Measurements from ENCODE around the gene FXYD2. TPM values are rescaled to one million over a fixed set of nuclear protein-coding genes. Genes with fewer than 3 reads are reported as not detected.
A peak's percentile ranks its signal among the peaks of the same experiment; 100 is the strongest.

Gene FXYD2
- total RNA-seq, 3 donors from 2014 or later, result 1.2 to 9.1 (median 1.5) TPM

- ATAC-seq (no peak), DNase-seq (peak in 2 of 3 donors; percentile 16 to 35)
- Histone ChIP-seq H3K4me1 (ENCODE audit: low read depth) (no peaks in the 10 kb centered on the region), H3K9me3 (no peaks in the 10 kb centered on the region), H3K4me3 (no peak overlapping the region), H3K36me3 (ENCODE audit: low read depth) (no peaks in the 10 kb centered on the region)
- intact Hi-C loops (cut with DNase I, micrococcal nuclease), result loop anchor here in 1 of 2 donors (10.0 kb wide), 1 partner anchor 218 kb away; no protein-coding TSS in a partner anchor
- TF ChIP-seq, protein P1, sequence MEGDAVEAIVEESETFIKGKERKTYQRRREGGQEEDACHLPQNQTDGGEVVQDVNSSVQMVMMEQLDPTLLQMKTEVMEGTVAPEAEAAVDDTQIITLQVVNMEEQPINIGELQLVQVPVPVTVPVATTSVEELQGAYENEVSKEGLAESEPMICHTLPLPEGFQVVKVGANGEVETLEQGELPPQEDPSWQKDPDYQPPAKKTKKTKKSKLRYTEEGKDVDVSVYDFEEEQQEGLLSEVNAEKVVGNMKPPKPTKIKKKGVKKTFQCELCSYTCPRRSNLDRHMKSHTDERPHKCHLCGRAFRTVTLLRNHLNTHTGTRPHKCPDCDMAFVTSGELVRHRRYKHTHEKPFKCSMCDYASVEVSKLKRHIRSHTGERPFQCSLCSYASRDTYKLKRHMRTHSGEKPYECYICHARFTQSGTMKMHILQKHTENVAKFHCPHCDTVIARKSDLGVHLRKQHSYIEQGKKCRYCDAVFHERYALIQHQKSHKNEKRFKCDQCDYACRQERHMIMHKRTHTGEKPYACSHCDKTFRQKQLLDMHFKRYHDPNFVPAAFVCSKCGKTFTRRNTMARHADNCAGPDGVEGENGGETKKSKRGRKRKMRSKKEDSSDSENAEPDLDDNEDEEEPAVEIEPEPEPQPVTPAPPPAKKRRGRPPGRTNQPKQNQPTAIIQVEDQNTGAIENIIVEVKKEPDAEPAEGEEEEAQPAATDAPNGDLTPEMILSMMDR (IDR thresholded peaks at IDR 0.05), result no peak
These were observed 12.7 kb upstream of the FXYD2 start for GRCh38 chr11:117837070-117837776.

GRCh38 chr11:117836077-117836960 lies 11.8 kb upstream of the FXYD2 start:
- Histone ChIP-seq H3K9me3 (no peaks in the 10 kb centered on the region), H3K36me3 (ENCODE audit: low read depth) (no peaks in the 10 kb centered on the region), H3K4me3 (no peak overlapping the region), H3K4me1 (ENCODE audit: low read depth) (no peaks in the 10 kb centered on the region)
- ATAC-seq (no peak), DNase-seq (peak in 2 of 3 donors; percentile 10 to 18)
- TF ChIP-seq, protein P1 (IDR thresholded peaks at IDR 0.05), result no peak
- intact Hi-C loops (cut with DNase I, micrococcal nuclease), result loop anchor here in 1 of 2 donors (10.0 kb wide), 1 partner anchor 218 kb away; no protein-coding TSS in a partner anchor

GRCh38 chr11:117835576-117835975 lies 11.0 kb upstream of the FXYD2 start:
- TF ChIP-seq, protein P1 (IDR thresholded peaks at IDR 0.05), result no peak
- Histone ChIP-seq H3K36me3 (ENCODE audit: low read depth) (no peaks in the 10 kb centered on the region), H3K4me1 (ENCODE audit: low read depth) (no peaks in the 10 kb centered on the region), H3K9me3 (no peaks in the 10 kb centered on the region), H3K4me3 (no peak overlapping the region)
- no peak for ATAC-seq
- peak in 1 of 3 donors; percentile 12 for DNase-seq
- intact Hi-C loops (cut with DNase I, micrococcal nuclease), result loop anchor here in 1 of 2 donors (10.0 kb wide), 1 partner anchor 219 kb away; no protein-coding TSS in a partner anchor

DNA sequence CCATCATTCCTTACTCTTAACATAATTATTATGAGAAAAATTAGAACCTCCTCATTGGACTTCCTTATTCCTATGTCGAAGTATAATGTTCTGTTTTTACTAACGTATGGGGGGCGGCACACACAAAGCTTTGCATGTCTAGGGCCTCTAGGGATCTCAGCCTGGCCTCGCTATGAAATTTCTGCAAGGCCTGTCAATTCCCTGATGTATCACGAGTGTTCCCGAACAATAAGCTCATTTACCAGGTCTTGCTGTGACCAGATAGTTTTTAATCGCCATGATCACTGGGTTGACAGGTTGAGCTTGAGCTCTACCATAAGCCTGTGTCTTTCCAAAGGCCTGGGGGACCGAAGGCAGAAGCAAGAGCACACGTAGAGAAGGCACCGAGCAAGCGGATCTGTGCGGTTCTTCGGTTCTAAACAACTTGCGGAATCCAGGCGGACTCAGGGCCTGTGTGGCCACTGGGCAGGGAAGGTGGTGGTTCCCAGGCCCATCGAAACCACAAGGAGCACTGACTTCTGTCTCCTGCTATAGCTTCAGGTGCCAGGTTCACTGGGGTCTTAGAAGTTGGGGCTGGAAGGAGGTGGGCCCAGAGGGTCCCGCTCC lies 10.4 kb upstream of the FXYD2 start:
- H3K9me3 ChIP-seq, result no peaks in the 10 kb centered on the region
- DNase-seq (peak in 1 of 3 donors; percentile 13), ATAC-seq (no peak)
- no peaks in the 10 kb centered on the region for H3K36me3 ChIP-seq (ENCODE audit: low read depth)
- H3K4me1 ChIP-seq (ENCODE audit: low read depth), result no peaks in the 10 kb centered on the region
- H3K4me3 ChIP-seq, result no peak overlapping the region
- TF ChIP-seq, protein P1 (IDR thresholded peaks at IDR 0.05), result no peak
- intact Hi-C loops (cut with DNase I, micrococcal nuclease), result loop anchor here in 1 of 2 donors (10.0 kb wide), 1 partner anchor 220 kb away; no protein-coding TSS in a partner anchor

DNA sequence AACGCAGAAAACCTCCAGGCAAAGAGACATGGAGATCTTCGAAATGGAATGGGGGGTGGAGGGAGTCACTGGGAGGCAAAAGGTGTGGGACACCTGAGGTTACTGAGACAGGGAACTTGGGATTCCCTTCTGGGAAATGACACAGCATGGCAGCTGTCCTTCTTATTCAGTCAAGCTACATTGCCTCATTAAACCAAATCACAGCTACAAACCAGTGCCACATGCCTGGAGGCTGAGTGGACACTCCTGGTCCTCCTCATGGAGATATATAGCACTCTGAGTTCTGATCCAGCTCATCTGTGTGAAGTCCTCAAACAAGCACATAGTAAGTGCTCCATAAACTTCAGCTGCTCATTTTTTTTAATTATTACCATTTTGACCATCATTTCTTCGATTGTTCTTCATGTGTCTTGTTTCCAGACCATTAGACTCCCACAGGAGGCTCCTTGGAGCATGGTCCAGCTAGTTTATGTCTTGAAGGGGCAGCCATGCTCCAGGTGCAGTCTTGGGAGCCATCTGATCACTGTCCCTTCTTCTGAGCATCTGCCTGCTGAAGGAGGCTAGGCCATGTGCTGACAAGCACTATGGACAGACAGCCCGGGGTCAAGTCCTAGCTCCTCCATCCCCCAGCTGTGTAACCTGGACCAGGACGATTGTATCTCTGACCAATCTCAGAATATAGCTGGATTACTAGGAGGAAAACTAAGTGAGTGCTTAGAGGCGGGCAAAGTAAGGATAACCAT lies 9.7 kb upstream of the FXYD2 start:
- no peaks in the 10 kb centered on the region for H3K36me3 ChIP-seq (ENCODE audit: low read depth)
- DNase-seq (peak in 1 of 3 donors; percentile 9), ATAC-seq (no peak)
- H3K4me1 ChIP-seq (ENCODE audit: low read depth), result peaks cover 4% of the 10 kb centered on the region
- no peak overlapping the region for H3K4me3 ChIP-seq
- TF ChIP-seq, protein P1 (IDR thresholded peaks at IDR 0.05), result no peak
- intact Hi-C loops (cut with DNase I, micrococcal nuclease), result loop anchor here in 1 of 2 donors (10.0 kb wide), 1 partner anchor 221 kb away; no protein-coding TSS in a partner anchor
- no peaks in the 10 kb centered on the region for H3K9me3 ChIP-seq

Measured in mucosa of descending colon (tissue), 3 donors.